NCI-H146 (cell line): ENCODE data around the gene PPP1R1A.
A peak's percentile ranks its signal among the peaks of the same experiment; 100 is the strongest.

ENCODE experiments used
- DNase-seq: peaks from one replicate; lab custom pipeline; 2025; lab: John Stamatoyannopoulos, UW

Gene PPP1R1A

DNA sequence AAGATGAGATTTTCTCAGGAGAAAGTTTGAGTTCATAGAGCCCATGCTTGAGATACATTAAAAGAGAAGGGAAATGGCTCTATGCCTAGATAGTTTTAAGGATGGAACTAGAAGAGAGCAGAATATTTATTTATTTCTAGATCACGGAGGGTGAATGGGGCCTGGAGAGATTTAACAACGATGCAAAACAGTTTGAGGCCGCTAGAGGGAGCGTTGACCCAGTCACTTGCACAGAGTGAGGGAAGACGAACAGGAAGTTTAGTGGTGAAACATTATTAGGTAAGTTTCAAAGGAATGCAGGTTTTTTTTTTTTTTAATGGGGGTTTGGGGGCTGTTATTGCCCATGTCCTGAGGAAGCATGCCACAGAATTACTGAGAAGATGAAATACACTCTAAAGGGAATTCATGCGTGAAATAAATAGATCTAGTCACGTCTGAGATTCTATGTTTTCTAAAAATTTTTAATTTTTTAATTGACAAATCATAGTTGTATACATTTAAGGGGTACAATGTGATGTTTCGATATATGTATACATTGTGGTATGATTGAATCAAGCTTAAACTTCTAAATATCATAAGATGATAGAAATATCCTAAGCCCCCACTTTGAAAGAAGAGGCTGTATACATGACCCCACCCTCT lies 14.8 kb upstream of the PPP1R1A start:
- DNase-seq, result peak; percentile 24

DNA sequence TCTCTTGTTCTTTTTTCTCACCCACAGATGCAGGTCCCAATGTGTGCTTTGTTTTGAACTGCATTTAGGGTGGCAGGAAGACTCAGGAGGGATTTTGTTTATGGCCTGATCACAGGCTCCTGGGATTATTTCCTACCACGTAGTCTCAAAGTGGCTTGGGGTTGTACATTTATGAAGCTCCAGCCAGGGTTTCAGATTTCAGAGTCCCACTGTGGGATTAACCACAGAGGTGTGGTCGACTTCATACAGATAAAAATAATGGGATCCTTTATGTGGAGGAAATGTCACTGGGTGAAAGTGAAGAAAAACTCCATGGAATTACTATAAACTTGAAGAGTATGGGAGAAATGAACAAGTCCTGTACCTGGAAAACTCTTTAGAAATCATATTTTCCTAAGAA lies 14.2 kb upstream of the PPP1R1A start:
- no peak for DNase-seq

DNA sequence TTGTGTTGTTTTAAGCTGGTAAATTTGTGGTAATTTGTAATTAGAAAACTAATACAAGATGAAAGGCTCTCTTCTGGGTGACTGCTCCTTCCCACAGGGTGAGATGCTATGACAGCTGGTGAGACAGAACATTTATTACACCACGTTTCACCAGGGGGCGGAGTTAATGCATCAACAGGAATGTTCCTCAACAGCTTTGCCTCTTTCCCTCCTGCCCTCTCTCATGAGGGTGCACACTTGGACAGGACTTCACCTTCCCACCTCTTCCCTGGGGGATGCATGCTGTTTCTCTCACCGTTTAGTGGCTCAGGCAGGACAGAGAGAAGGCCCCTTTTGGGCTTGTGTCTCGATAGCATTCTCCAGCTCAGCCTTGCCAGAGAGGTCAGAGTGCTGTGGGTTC lies 13.4 kb upstream of the PPP1R1A start:
- no peak for DNase-seq

DNA sequence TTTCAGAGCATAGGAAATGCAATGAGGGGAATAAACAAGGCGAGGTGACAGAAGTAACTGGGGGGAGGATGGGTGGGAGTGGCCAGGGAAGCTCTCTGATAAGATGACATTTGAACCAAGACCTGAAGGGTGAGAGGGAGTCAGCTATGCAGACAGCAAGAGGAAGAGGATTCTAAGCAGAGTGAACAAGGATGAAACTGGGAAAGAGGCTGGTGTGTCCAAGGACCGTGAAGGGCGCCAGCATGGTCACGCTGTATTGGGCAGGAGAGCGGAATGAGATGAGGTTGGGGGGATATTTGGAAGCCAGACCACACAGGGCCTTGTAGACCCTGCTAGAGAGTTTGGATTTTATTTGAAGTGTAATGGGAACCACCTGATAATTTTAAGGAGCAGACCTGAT lies 10.5 kb upstream of the PPP1R1A start:
- DNase-seq, result no peak

DNA sequence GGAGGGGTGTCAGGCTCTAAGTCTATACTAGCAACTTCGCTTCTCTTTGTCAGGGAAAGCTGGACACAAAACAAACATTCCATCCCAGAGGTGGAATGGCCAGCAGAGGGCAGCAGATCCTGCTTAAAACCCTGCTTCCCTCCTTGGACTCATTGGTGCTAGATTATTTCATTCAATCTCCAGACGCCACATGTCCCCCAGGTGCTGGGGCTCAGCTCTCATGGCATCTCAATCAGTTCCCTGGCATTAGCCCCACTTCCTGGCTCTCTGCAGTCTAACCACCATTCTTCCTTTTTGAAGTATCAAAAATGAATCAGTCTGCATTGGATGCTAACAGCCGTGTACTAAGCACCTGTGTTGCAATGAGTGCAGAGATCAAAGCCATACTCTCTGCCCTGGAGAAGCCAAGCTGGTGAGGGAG lies 8.1 kb upstream of the PPP1R1A start:
- DNase-seq, result peak; percentile 45

DNA sequence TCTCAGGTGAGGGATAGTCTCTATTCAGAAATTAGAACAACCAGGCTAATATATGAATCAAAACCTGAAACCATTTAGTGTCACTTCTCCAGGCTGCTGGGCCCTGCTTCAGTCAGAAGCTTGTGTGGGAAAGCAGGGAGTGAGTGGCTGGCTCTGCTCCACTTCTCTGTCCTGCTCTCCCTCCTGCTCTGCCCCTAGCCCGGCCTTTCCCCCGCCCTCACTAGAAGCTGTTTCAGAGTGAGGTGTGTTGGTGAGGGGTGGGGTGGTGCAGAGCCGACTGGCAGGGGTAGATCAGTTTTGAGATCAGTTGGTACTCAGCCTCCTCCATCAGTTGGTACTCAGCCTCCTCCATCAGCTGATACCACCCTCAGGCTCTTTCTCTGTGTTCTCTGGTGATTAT lies 7.0 kb upstream of the PPP1R1A start:
- DNase-seq, result no peak

DNA sequence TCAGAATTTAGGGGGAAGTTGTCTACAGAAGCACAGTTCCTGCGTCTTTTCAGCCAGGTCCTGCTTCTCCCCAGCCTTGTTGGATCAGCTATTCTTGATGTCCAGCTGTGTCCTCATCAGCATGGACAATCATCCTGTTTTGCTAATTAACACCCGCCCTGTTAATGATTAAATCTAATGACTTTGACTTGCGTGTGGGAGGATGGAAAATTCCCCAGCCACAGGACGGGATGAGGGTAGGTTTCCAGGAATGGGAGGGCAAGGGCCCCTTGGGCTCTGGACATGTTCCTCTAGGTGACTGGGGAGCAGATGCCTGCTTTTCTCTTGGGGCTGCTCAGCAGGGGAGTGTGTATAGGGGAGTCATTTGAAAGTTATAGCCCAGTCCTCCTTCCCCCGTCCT lies 5.3 kb upstream of the PPP1R1A start:
- no peak for DNase-seq

DNA sequence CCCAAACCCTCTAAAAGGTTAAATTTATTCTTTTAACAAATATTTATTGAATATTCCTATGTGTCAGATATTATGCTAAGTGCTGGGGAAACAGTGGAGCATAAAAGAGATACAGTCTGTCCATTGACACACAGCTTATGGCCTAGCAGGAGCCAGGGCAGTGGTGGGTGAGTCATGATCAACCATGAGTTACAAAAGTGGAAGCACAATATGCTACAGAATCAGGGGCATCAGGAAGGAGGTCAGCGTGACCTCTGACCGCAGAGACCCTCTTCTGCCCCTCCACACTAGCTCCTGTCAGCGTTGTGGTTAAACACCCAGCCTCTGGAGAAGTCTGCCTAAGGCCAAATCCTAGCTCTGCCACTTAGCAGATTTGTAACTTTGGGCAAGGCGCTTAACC lies 4.7 kb upstream of the PPP1R1A start:
- no peak for DNase-seq

DNA sequence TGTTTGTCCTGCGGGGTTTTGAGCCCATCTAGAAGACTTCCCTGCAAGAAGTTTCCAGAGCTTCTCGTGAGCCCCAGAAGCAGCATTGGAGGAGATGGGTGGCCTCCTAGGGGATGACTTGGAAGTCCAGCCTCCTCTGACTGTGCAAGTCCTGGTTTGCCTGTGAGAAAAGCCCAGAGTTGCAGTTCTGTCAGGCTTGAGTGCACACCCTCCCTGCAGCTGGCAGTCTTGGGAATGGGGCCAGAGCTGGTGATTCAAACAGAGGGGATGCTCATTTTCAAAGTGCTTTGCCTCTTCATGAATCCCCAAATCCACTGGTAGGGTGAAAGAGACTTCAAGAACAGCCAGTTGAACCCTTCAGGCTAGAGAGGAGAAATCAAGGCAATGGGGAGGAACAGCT lies 3.9 kb upstream of the PPP1R1A start:
- no peak for DNase-seq

DNA sequence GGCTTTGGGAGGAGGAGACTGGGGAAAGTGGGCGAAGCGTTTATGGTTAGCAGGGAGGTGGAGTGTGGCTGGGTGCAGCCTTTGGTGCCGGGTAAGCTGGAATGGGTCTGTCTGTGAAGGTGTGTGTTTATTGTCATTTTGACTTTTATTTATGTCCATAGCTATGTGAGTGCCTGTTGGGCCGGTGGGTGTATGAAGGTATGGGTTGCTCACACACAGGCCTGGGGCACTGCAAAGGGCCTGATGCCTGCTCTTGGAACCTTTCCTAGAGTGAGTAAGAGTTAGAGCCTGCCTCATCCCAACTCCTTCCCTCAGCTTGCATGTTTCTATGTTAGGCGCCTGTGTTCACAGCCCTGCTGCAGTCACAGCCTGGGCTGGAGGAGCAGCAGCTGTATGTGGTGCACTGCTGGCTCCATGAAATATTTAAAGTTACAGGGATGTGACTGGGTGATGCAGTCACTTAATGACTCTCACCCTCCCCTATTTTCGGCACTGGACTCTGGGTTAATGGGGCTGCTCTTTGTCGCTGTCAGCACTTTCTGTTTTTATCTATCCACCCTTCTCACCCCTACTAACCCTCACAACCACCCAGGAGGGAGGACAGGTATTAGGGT lies 2.6 kb upstream of the PPP1R1A start:
- DNase-seq, result no peak

DNA sequence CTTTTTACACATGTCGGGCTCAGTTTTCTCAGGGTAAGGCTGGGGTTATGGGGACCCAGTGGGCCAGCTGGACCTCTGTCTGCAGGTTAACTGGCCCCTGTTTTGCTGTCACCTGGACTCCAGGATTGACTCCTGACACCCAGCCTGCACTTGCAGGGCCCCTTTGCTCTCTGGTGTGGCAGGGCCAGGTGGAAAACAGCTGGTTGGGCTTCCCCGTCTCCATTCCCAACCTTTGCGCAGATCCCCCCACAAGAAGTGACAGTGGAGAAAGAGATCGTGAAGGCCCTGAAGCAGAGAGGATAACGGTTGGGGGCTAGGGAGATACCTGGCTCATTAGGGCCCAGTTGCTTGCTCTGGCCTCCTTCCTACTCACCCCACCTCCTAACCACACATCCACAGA lies 1.5 kb upstream of the PPP1R1A start:
- no peak for DNase-seq

DNA sequence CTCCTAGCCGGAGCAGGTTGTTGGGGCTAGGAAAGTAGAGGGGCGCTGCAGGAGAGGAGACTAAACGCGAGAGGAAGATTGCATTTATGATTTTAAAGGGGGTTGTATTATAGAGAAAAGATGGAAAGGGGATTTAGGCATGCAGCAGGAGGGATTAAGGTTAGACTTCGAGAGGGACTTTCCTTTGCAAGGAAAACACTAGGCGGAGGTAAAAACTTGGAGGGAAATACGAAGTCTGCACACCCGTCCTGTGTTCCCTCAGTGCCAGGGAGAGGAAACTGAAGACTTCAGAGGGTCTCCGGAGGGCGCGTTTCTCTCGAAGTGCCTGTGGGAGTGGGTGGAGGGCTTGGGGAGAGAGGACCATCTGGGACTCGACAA lies 420 bp upstream of the PPP1R1A start:
- no peak for DNase-seq

DNA sequence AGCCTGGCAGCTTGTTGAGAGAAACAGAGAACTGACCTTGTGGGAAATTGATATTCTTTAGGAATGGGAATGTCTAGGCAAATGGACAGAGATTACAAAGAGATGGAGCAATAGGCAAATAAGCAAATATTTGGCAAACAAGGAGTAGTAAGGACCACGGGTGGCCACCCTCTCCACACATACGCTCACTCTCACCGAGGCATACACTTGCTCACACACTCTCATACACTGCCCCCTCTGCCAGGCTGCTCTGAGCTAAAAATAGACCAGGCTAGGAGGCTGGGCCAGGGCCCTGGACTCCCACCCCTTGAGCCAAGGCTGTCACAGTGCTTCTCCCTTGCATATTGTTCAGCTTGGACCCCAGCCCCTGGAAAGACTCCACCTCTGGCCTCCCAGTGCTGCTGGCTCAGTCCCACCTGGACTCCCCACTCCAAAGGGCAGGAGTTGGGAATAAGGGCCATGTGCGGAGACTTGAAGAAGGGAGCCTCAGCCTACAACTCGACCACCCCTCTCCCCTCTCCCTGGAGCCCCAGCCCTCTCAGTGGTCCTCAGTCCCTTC lies 1.1 kb downstream of the PPP1R1A start:
- no peak for DNase-seq

DNA sequence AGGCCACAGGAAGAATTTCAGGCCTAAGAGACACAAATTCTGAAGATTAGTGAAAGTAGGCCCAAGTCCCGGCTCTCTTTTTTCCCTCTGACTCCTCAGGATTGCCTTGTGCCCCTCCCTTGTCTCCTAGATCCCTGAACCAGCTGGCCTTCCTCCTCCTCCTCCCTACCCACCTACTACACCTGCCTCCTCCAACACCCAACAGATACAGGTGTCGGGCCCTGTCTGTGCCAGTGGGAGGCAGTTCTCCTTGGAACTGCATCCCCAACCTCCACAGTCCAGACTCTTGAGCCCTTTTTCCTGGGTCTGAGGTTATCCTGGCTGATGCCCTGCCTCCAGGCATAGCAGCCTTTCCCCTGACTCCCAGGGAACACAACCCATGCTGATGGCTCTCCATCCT lies 1.8 kb downstream of the PPP1R1A start:
- no peak for DNase-seq

DNA sequence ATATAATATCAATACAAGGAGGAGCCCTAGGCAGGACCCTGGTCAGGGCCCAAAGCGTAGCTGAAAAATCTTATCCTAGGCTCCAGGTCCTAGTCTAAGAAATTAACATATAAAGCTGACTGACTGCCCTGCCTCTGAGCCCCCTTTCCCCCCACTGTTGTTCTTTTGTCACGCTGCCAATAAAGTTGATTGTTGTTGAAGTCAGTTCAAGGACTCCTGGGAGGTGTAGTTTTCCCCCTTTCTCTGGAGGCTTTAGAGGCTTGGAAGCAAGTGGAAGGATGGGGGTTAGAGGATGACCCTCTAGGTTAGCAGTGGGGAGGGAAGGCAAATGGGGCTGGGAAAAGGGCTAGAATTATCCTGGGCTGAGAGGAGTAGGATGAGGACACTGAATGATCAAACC lies 3.2 kb downstream of the PPP1R1A start:
- DNase-seq, result no peak

DNA sequence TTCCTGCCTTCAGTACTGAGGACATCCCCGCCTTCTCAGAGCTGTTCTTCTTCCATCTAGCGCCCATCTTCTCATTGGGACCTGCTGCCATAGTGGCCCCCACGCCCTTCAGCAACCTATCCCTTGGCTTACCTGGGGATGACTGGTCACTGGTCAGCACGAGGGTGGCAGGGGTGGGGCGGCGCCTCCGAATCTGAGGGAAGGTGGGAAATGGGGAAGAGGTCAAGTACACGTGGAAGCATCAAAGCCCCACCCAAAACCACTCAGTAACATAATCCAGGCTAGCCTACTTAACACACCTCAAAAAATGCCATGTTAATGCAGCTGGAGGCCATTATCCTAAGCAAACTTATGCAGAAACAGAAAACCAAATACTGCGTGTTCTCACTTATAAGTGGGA lies 4.3 kb downstream of the PPP1R1A start:
- no peak for DNase-seq

DNA sequence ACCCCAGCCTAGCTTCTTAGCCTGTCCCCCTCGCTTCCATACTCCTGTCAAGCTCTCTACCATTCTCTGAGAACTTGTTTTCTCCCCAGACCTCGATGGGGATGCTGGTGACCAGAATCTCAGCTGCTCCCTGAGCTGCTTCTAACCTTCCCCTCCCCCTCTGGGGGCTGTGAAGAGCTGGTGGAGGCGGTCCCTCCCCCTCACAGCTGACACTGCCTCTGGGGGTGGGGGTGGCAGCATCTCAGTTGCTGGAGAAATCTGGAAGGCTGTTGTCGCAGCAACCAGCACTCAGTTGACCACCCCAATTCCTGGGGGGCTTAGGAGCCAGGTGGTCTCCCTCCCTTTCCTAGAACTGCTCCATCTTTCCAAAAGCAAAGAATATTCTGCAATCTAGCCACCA lies 4.7 kb downstream of the PPP1R1A start:
- DNase-seq, result no peak

DNA sequence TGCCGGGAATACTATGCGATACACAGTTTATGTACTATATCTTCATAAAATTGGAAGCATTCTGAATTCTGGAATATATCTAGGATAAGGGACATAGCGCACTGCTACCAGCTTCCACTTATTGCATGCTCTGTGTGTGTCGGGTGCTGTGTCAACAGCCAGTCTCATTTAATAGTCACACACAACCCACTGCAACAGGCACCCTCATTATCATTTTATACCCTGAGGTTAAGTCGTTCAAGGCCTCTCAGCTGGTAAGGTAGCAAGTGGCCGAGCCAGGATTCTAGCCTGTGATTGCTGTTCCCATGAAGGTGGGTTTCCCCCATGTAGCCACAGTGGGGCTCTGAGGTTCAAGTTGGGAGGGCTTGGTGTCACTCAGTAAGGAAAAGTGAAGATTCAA lies 7.0 kb downstream of the PPP1R1A start:
- DNase-seq, result no peak

DNA sequence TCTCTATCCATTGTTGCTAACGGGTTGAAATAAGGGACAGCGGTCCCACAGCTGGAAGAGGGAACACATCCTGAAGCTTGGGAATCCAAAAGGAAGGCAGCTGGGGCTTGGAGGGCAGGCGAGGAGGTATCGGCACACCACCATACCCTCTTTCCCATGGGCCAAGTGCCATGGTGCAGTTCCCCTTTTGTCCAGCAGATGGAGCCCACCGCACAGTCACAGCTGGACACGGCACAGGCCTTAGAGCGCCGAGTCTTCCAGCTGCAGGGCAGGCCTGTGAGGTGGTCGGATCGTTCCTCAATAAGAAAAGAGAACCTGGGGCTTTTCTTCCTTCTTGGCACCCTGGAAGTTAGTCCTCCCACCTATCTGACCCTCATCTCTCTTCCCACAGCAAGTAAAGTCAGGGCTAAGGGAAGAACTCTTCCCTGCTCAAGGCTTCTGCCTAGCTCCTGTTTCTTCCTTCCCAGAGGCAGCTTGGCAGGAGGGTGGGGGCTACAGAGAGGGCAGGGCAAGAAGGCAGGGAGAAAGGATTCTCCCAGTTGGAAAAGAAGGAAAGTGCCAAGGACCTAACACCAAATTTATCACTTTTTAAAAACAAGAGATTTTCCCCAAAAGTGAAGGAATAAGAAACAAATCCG lies 8.6 kb downstream of the PPP1R1A start:
- peak; percentile 47 for DNase-seq

DNA sequence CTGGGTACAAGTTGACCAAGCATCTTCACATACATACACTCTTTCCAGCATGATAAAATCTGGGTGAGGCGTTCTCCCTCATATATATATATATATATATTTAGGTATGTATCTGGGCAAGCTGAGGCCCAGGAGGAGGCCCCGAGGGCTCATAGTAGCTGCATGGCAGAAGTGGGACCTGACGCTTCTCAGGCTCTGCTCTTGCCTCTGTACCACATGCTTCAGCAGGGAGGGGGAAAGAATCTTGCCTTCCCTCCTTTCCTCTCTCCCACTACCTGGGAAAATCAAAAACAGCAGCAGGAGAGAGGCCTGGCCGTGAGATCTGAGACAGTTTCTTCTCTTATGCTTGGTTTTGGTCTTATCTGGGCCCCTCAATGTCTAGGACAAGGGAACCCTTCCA lies 9.2 kb downstream of the PPP1R1A start:
- no peak for DNase-seq

DNA sequence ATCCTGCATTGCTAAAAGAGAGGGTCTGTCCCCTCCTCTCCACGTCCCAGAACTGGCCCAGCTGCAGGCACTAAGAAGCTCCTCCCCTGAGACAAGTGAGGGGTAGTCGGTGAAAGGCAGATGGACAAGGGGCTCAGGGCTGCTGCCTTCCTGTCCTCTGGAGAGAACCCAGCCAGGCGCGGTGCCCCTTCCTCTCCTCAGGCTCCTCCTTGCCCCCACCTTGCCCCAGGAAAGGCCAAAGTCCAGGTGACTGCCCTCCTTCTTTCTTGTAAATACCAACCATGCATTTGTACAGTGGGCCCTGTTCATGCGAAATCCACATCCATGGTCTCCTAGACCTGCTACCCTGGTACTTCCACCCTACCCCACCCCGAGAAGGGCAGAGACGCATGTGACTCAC lies 9.7 kb downstream of the PPP1R1A start:
- no peak for DNase-seq

DNA sequence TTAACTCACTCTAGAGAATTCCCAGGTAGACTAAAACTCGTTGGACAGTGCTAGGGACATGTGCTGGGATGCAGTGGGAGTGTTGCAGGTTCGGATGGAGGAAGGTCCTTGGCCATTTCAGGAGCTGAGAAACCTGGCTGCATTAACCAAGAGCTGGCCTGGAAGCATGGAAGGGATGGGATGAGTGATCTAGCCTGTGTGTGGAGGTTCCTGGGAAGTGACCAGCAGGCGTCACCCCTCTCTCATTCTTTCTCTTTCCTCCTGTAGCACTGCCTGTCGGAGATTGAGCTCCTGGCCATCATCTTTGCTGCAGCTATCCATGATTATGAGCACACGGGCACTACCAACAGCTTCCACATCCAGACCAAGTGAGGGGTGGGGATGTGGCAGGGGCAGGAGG lies 15.6 kb downstream of the PPP1R1A start:
- no peak for DNase-seq
